Inferior parietal cortex (tissue), 1 donor: ENCODE results near the gene GNAQ.
A peak's percentile ranks its signal among the peaks of the same experiment; 100 is the strongest.
"Not testable (repeated sequence)": the region's sequence is repeated elsewhere in the genome, so short reads cannot be mapped to it uniquely, and the experiment has no call there.

Experiments
- DNase-seq: peaks from one replicate; pipeline ENCODE4 v3.0.0-alpha.2; 2016; ENCODE audit errors: extremely low spot score

GNAQ gene

GRCh38 chr9:77731930-77732329 lies 299.7 kb downstream of the GNAQ start:
- DNase-seq: no peak

GRCh38 chr9:77731008-77731698 lies 300.5 kb downstream of the GNAQ start:
- no peak for DNase-seq

GRCh38 chr9:77729177-77729576 lies 302.4 kb downstream of the GNAQ start:
- DNase-seq: peak; percentile 40

- no peak for DNase-seq
These were observed 304.8 kb downstream of the GNAQ start for GRCh38 chr9:77726814-77727213.

GRCh38 chr9:77726289-77726688 lies 305.3 kb downstream of the GNAQ start:
- DNase-seq: no peak

GRCh38 chr9:77725820-77726219 lies 305.8 kb downstream of the GNAQ start:
- DNase-seq: no peak

GRCh38 chr9:77725046-77725694 lies 306.4 kb downstream of the GNAQ start:
- no peak for DNase-seq

GRCh38 chr9:77721156-77721555 lies 310.5 kb downstream of the GNAQ start:
- not testable (repeated sequence) for DNase-seq

- no peak for DNase-seq
These were observed 312.3 kb downstream of the GNAQ start for GRCh38 chr9:77719321-77719720.

GRCh38 chr9:77718298-77718640 lies 313.3 kb downstream of the GNAQ start:
- DNase-seq: not testable (repeated sequence)

- DNase-seq: not testable (repeated sequence)
These were observed 313.9 kb downstream of the GNAQ start for GRCh38 chr9:77717608-77718297.

GRCh38 chr9:77714077-77714549 lies 317.5 kb downstream of the GNAQ start:
- no peak for DNase-seq

- DNase-seq: no peak
These were observed 319.0 kb downstream of the GNAQ start for GRCh38 chr9:77712533-77713130.

- DNase-seq: no peak
These were observed 320.5 kb downstream of the GNAQ start for GRCh38 chr9:77710965-77711648.

GRCh38 chr9:77710316-77710715 lies 321.3 kb downstream of the GNAQ start:
- DNase-seq: no peak

GRCh38 chr9:77708064-77708815 lies 323.4 kb downstream of the GNAQ start:
- no peak for DNase-seq

GRCh38 chr9:77707383-77708063 lies 324.1 kb downstream of the GNAQ start:
- DNase-seq: no peak

GRCh38 chr9:77705636-77706035 lies 326.0 kb downstream of the GNAQ start:
- no peak for DNase-seq

- DNase-seq: not testable (repeated sequence)
These were observed 328.9 kb downstream of the GNAQ start for GRCh38 chr9:77702521-77703390.
